Measurements from ENCODE around the gene SLC1A7.
A peak's percentile ranks its signal among the peaks of the same experiment; 100 is the strongest.

The SLC1A7 gene

GRCh38 chr1:53104289-53104913 is 38.0 kb downstream of the SLC1A7 start:
- no peak for TF ChIP-seq CTCF (IDR thresholded peaks at IDR 0.05; ENCODE audit: low read depth, low read length, missing control alignments)
- no peak overlapping the region for H3K4me3 ChIP-seq (ENCODE audit: low read depth, low read length)
- in situ Hi-C loops (cut with HindIII; ENCODE audit: low sequenced_read_pairs): no loop called here
- DNase-seq (ENCODE audit: low read depth): no peak

- no peak overlapping the region for H3K4me3 ChIP-seq (ENCODE audit: low read depth, low read length)
- no peak for DNase-seq (ENCODE audit: low read depth)
- in situ Hi-C loops (cut with HindIII; ENCODE audit: low sequenced_read_pairs): no loop called here
- TF ChIP-seq CTCF (IDR thresholded peaks at IDR 0.05; ENCODE audit: low read depth, low read length, missing control alignments): no peak
Measured at GRCh38 chr1:53094533-53094919, 47.9 kb downstream of the SLC1A7 start.

GRCh38 chr1:53093778-53094532 is 48.5 kb downstream of the SLC1A7 start:
- in situ Hi-C loops (cut with HindIII; ENCODE audit: low sequenced_read_pairs): no loop called here
- no peak for DNase-seq (ENCODE audit: low read depth)
- no peak overlapping the region for H3K4me3 ChIP-seq (ENCODE audit: low read depth, low read length)
- no peak for TF ChIP-seq CTCF (IDR thresholded peaks at IDR 0.05; ENCODE audit: low read depth, low read length, missing control alignments)

GRCh38 chr1:53093451-53093754 is 49.0 kb downstream of the SLC1A7 start:
- no peak overlapping the region for H3K4me3 ChIP-seq (ENCODE audit: low read depth, low read length)
- in situ Hi-C loops (cut with HindIII; ENCODE audit: low sequenced_read_pairs): no loop called here
- DNase-seq (ENCODE audit: low read depth): no peak
- TF ChIP-seq CTCF (IDR thresholded peaks at IDR 0.05; ENCODE audit: low read depth, low read length, missing control alignments): no peak

- no peak overlapping the region for H3K4me3 ChIP-seq (ENCODE audit: low read depth, low read length)
- no peak for TF ChIP-seq CTCF (IDR thresholded peaks at IDR 0.05; ENCODE audit: low read depth, low read length, missing control alignments)
- no peak for DNase-seq (ENCODE audit: low read depth)
- in situ Hi-C loops (cut with HindIII; ENCODE audit: low sequenced_read_pairs): no loop called here
Measured at GRCh38 chr1:53092659-53093450, 49.6 kb downstream of the SLC1A7 start.

GRCh38 chr1:53091841-53092645 is 50.4 kb downstream of the SLC1A7 start:
- no peak overlapping the region for H3K4me3 ChIP-seq (ENCODE audit: low read depth, low read length)
- DNase-seq (ENCODE audit: low read depth): peak; percentile 27
- no peak for TF ChIP-seq CTCF (IDR thresholded peaks at IDR 0.05; ENCODE audit: low read depth, low read length, missing control alignments)
- in situ Hi-C loops (cut with HindIII; ENCODE audit: low sequenced_read_pairs): no loop called here
